Measurements from ENCODE around the gene OR6P1. TPM values are rescaled to one million over a fixed set of nuclear protein-coding genes. Genes with fewer than 3 reads are reported as not detected.

Gene OR6P1
- total RNA-seq, 1 donor from 2014 or later: not detected

DNA sequence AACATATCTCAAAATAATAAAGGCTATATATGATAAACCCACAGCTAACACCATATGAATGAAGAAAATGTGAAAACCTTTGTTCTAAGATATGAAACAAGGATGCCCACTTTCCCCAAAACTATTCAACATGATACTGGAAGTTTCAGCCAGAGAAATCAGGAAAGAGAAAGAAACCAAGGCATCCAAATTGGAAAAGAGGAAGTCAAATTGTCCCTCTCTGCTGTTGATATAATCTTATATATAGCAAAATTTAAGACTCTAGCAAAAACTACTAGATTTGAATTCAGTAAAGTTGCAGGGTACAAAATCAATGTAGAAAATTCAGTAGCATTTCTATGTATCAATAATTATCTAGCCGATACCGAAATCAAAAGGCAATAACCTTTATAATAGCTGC is 30.4 kb upstream of the OR6P1 start:
- Histone ChIP-seq H3K27me3 (no peaks in the 10 kb centered on the region), H3K27ac (no peak overlapping the region), H3K9me3 (no peaks in the 10 kb centered on the region), H3K4me1 (no peaks in the 10 kb centered on the region), H3K36me3 (no peaks in the 10 kb centered on the region), H3K4me3 (no peak overlapping the region)
- intact Hi-C loops (cut with DNase I): no loop called here
- TF ChIP-seq, protein P1, sequence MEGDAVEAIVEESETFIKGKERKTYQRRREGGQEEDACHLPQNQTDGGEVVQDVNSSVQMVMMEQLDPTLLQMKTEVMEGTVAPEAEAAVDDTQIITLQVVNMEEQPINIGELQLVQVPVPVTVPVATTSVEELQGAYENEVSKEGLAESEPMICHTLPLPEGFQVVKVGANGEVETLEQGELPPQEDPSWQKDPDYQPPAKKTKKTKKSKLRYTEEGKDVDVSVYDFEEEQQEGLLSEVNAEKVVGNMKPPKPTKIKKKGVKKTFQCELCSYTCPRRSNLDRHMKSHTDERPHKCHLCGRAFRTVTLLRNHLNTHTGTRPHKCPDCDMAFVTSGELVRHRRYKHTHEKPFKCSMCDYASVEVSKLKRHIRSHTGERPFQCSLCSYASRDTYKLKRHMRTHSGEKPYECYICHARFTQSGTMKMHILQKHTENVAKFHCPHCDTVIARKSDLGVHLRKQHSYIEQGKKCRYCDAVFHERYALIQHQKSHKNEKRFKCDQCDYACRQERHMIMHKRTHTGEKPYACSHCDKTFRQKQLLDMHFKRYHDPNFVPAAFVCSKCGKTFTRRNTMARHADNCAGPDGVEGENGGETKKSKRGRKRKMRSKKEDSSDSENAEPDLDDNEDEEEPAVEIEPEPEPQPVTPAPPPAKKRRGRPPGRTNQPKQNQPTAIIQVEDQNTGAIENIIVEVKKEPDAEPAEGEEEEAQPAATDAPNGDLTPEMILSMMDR (IDR thresholded peaks at IDR 0.05): no peak
- TF ChIP-seq POLR2A (IDR thresholded peaks at IDR 0.05) (no peak), POLR2AphosphoS5 (IDR thresholded peaks at IDR 0.05; ENCODE audit: insufficient read depth in 1 of 2, low read depth in 1 of 2) (no peak)
- DNase-seq (ENCODE audit: extremely low spot score in 2 of 2): no peak

DNA sequence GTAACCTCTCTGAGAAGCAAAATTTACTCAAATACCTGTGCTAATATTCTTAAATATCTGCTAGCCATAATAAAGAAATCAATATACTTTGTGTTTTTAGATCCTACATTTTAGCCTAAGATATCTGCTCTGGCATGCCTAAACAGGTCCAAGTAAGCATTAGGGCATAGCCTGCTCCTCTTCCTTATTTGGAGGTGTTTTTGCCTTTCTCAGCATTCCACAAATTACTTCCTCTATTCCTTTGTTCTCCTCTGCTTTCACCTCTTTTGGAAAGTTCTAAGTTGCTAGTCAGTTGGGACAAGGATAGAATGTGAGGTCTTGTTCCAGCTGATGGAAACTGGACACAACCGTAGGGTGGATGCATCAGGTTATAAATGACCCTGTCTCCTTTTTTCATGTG is 16.6 kb upstream of the OR6P1 start:
- H3K4me1 ChIP-seq: no peaks in the 10 kb centered on the region
- no peaks in the 10 kb centered on the region for H3K36me3 ChIP-seq
- no peak overlapping the region for H3K4me3 ChIP-seq
- H3K9me3 ChIP-seq: no peaks in the 10 kb centered on the region
- no peak overlapping the region for H3K27ac ChIP-seq
- no peak for DNase-seq (ENCODE audit: extremely low spot score in 2 of 2)
- H3K27me3 ChIP-seq: no peaks in the 10 kb centered on the region
- intact Hi-C loops (cut with DNase I): no loop called here
- TF ChIP-seq POLR2AphosphoS5 (IDR thresholded peaks at IDR 0.05; ENCODE audit: insufficient read depth in 1 of 2, low read depth in 1 of 2): no peak
- TF ChIP-seq, protein P1 (IDR thresholded peaks at IDR 0.05): no peak
- TF ChIP-seq POLR2A (IDR thresholded peaks at IDR 0.05): no peak

DNA sequence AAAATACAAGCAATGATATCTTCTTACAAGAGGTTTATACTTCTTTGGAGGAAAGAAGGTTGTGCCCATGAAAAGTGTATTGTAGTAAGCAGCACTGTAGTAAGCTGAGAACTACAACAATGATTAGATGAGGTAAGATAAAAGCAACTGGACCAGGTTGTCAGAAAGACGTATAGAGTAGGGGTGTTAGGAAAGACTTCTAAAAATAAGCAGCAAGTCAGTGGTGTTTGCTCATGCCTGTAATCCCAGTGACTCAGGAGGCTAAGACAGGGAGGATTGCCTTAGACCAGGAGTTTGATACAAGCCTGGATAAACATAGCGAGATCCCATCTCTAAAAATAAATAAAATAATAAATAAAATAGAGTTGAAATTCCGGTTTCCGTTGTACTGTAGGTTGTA is 13.6 kb upstream of the OR6P1 start:
- H3K36me3 ChIP-seq: no peaks in the 10 kb centered on the region
- TF ChIP-seq, protein P1 (IDR thresholded peaks at IDR 0.05): no peak
- no peaks in the 10 kb centered on the region for H3K9me3 ChIP-seq
- DNase-seq (ENCODE audit: extremely low spot score in 2 of 2): no peak
- H3K4me1 ChIP-seq: no peaks in the 10 kb centered on the region
- intact Hi-C loops (cut with DNase I): no loop called here
- no peak overlapping the region for H3K27ac ChIP-seq
- no peaks in the 10 kb centered on the region for H3K27me3 ChIP-seq
- H3K4me3 ChIP-seq: no peak overlapping the region

DNA sequence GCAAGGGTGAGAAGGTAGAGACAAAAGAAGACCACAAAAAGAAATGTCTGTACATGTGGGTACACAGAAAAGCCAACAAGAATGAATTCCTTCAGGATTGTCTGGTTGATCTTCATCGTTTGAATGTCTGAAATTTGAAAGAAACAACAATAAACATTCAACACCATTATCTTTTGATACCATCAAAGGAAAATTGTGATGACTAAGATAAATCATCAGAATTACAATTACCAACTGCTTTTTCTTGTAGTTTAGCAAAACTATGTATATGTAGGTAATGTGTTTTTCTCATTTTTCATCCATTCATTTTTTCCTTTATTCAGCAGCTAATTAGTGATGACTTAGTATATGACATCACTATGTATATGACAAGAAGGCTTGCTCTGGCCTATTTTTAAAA is 9.4 kb upstream of the OR6P1 start, which contains the start of gene OR10X1:
Gene OR10X1, minus strand, starts transcription at position 167 of the 400 bp plus-strand sequence. Its CDS starts 0 bp downstream, at position 167.
- Histone ChIP-seq H3K4me3 (no peak within 1 kb of the TSS), H3K27me3 (no peaks in the 10 kb centered on the region), H3K27ac (no peak within 1 kb of the TSS), H3K4me1 (no peaks in the 10 kb centered on the region), H3K36me3 (no peaks in the 10 kb centered on the region), H3K9me3 (no peaks in the 10 kb centered on the region)
- DNase-seq (ENCODE audit: extremely low spot score in 2 of 2): no peak
- TF ChIP-seq POLR2AphosphoS5 (IDR thresholded peaks at IDR 0.05; ENCODE audit: insufficient read depth in 1 of 2, low read depth in 1 of 2): no peak
- TF ChIP-seq POLR2A (IDR thresholded peaks at IDR 0.05): no peak
- TF ChIP-seq, protein P1 (IDR thresholded peaks at IDR 0.05): no peak
- intact Hi-C loops (cut with DNase I): no loop called here

DNA sequence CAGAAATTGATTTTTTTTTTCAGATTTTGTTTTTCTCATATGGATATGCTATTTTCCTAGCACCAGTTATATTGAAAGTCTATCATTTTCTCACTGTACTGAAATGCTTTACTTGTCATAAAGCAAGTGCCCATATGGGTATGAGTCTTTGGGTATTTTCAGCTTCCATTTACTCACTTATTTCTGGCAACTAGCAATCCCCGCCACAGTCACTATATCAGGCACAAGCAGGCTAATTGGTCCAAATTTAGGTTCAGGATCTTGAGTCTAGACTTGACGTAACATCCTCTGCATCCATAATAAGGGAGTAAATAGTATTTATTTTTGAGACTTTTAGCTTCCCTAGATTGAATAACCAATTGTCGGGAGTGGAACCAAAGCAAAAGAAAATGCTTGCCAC is 7.2 kb upstream of the OR6P1 start:
- no peak overlapping the region for H3K4me3 ChIP-seq
- TF ChIP-seq, protein P1 (IDR thresholded peaks at IDR 0.05): no peak
- TF ChIP-seq POLR2A (IDR thresholded peaks at IDR 0.05): no peak
- TF ChIP-seq POLR2AphosphoS5 (IDR thresholded peaks at IDR 0.05; ENCODE audit: insufficient read depth in 1 of 2, low read depth in 1 of 2): no peak
- intact Hi-C loops (cut with DNase I): no loop called here
- no peak overlapping the region for H3K27ac ChIP-seq
- DNase-seq (ENCODE audit: extremely low spot score in 2 of 2): no peak
- H3K27me3 ChIP-seq: no peaks in the 10 kb centered on the region
- H3K36me3 ChIP-seq: no peaks in the 10 kb centered on the region
- no peaks in the 10 kb centered on the region for H3K9me3 ChIP-seq
- H3K4me1 ChIP-seq: no peaks in the 10 kb centered on the region
